ENCODE measurements around the gene XAF1.

- TF ChIP-seq, protein P1, sequence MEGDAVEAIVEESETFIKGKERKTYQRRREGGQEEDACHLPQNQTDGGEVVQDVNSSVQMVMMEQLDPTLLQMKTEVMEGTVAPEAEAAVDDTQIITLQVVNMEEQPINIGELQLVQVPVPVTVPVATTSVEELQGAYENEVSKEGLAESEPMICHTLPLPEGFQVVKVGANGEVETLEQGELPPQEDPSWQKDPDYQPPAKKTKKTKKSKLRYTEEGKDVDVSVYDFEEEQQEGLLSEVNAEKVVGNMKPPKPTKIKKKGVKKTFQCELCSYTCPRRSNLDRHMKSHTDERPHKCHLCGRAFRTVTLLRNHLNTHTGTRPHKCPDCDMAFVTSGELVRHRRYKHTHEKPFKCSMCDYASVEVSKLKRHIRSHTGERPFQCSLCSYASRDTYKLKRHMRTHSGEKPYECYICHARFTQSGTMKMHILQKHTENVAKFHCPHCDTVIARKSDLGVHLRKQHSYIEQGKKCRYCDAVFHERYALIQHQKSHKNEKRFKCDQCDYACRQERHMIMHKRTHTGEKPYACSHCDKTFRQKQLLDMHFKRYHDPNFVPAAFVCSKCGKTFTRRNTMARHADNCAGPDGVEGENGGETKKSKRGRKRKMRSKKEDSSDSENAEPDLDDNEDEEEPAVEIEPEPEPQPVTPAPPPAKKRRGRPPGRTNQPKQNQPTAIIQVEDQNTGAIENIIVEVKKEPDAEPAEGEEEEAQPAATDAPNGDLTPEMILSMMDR (IDR thresholded peaks at IDR 0.05 in 4 of 5, conservative IDR thresholded peaks at IDR 0.05 in 1 of 5), result no peak
- no peak for TF ChIP-seq POLR2A (IDR thresholded peaks at IDR 0.05)
These were observed 39.1 kb upstream of the XAF1 start for GRCh38 chr17:6716736-6717135.

All from gastrocnemius medialis (tissue), 4 donors.